ENCODE data around the gene ASXL3.

DNA sequence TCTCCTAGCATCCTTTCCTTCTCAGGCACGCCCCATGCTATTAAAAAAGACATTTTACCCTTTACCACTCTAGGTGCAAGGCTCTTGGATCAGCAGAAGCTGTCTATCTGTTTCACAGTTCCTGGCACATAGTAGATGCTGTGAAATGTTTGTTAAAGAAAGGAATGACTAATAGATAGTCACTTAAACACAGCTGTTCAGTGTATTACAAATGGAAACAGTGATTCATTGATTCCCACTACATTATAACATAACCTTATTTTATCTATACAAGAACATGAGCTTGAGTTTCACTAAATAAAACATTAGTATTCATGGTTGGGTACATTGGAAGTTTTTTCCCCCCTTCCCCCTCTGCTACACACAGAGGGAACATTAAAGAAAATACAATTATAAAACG is 142.1 kb downstream of the ASXL3 start:
- TF ChIP-seq, protein P1, sequence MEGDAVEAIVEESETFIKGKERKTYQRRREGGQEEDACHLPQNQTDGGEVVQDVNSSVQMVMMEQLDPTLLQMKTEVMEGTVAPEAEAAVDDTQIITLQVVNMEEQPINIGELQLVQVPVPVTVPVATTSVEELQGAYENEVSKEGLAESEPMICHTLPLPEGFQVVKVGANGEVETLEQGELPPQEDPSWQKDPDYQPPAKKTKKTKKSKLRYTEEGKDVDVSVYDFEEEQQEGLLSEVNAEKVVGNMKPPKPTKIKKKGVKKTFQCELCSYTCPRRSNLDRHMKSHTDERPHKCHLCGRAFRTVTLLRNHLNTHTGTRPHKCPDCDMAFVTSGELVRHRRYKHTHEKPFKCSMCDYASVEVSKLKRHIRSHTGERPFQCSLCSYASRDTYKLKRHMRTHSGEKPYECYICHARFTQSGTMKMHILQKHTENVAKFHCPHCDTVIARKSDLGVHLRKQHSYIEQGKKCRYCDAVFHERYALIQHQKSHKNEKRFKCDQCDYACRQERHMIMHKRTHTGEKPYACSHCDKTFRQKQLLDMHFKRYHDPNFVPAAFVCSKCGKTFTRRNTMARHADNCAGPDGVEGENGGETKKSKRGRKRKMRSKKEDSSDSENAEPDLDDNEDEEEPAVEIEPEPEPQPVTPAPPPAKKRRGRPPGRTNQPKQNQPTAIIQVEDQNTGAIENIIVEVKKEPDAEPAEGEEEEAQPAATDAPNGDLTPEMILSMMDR (IDR thresholded peaks at IDR 0.05; ENCODE audit: low read length) = no peak
- TF ChIP-seq EZH2 (IDR thresholded peaks at IDR 0.05; ENCODE audit: borderline replicate concordance, low read length) = no peak

Data from OCI-LY1 (cell line).